ENCODE measurements around the gene FGF21. TPM values are rescaled to one million over a fixed set of nuclear protein-coding genes. Genes with fewer than 3 reads are reported as not detected.
A peak's percentile ranks its signal among the peaks of the same experiment; 100 is the strongest.

The FGF21 gene
- total RNA-seq, 1 donor from 2014 or later = not detected

DNA sequence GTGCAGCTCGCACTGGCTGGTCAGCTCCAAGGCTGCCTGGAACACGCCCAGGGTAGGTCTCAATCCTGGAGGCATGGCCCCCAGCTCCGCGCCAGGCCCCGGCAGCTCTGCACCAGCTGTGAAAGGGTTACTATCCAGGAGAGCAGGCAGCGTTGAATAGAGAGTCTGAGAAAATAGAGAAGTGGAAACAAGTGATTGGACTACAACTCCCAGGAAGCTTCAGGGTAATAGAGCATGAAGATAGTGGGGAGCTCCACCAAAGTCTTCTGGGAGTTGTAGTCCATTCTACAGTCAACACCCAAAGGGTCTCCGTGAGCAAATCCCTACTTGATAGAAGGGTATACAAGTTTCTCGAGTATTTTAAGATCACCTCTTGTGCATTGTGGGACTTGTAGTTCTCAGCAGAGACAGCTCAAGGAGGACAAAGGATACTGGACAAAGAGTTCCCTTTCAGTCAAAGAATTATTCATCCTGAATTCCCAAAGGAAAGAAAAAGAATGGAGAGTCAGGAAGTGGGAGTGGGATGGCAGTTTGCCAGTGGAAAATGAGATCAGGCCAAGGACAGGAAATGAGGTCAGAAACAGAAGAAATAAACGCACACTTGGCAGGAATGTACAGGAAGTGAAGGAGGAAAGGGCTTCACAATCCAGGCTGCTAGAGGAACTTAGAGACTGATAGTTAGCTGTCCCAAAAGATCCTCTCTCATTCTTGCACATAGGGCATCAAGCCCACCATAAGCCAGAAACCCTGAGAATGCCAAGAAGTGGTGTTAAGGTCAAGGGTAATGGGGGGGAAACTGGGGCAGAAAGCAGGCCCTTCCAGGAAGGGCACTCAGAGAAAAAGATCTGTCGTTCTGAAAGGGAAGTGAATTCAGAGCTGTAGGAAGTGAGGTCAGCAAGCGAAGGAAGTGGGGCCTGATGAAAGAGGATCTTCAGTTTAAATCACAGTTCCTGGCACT, 30.2 kb upstream of the FGF21 start:
- H3K4me3 ChIP-seq = peak overlapping the region; percentile 14
- H3K36me3 ChIP-seq = peaks cover 13% of the 10 kb centered on the region
- H3K27me3 ChIP-seq (ENCODE audit: low read depth) = no peaks in the 10 kb centered on the region
- peak; percentile 52 for DNase-seq
- H3K4me1 ChIP-seq = peaks cover 78% of the 10 kb centered on the region
- H3K9me3 ChIP-seq (replicated peaks) = no peaks in the 10 kb centered on the region
- peak overlapping the region; percentile 84 for H3K27ac ChIP-seq (replicated peaks)
- intact Hi-C loops (cut with micrococcal nuclease) = no loop called here
- TF ChIP-seq, protein P1, sequence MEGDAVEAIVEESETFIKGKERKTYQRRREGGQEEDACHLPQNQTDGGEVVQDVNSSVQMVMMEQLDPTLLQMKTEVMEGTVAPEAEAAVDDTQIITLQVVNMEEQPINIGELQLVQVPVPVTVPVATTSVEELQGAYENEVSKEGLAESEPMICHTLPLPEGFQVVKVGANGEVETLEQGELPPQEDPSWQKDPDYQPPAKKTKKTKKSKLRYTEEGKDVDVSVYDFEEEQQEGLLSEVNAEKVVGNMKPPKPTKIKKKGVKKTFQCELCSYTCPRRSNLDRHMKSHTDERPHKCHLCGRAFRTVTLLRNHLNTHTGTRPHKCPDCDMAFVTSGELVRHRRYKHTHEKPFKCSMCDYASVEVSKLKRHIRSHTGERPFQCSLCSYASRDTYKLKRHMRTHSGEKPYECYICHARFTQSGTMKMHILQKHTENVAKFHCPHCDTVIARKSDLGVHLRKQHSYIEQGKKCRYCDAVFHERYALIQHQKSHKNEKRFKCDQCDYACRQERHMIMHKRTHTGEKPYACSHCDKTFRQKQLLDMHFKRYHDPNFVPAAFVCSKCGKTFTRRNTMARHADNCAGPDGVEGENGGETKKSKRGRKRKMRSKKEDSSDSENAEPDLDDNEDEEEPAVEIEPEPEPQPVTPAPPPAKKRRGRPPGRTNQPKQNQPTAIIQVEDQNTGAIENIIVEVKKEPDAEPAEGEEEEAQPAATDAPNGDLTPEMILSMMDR (IDR thresholded peaks at IDR 0.05; ENCODE audit: borderline replicate concordance) = no peak

DNA sequence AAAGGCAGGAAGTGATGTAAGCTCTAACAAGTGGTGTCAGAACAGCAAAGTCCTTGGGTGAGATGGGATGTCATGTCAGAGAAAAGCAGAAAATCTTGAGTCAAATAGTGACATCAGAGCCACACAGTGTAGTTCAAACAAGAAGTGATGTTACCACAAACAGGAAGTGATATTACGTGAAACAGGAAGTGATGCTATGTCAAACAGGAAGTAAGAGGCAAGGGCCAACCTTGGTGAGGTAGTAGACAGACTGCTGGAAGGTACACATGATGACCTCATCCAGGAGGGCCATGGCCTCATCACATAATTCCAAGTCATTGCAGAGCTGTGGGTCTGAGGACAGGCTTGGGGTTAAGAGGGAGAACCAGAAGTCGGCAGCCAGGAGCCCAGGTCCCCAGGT, 28.8 kb upstream of the FGF21 start:
- no peak for DNase-seq
- Histone ChIP-seq H3K27ac (replicated peaks) (peak overlapping the region; percentile 84), H3K4me3 (no peak overlapping the region), H3K4me1 (peaks cover 69% of the 10 kb centered on the region), H3K27me3 (ENCODE audit: low read depth) (no peaks in the 10 kb centered on the region), H3K9me3 (replicated peaks) (no peaks in the 10 kb centered on the region), H3K36me3 (peaks cover 22% of the 10 kb centered on the region)
- TF ChIP-seq, protein P1 (IDR thresholded peaks at IDR 0.05; ENCODE audit: borderline replicate concordance) = no peak
- intact Hi-C loops (cut with micrococcal nuclease) = no loop called here

DNA sequence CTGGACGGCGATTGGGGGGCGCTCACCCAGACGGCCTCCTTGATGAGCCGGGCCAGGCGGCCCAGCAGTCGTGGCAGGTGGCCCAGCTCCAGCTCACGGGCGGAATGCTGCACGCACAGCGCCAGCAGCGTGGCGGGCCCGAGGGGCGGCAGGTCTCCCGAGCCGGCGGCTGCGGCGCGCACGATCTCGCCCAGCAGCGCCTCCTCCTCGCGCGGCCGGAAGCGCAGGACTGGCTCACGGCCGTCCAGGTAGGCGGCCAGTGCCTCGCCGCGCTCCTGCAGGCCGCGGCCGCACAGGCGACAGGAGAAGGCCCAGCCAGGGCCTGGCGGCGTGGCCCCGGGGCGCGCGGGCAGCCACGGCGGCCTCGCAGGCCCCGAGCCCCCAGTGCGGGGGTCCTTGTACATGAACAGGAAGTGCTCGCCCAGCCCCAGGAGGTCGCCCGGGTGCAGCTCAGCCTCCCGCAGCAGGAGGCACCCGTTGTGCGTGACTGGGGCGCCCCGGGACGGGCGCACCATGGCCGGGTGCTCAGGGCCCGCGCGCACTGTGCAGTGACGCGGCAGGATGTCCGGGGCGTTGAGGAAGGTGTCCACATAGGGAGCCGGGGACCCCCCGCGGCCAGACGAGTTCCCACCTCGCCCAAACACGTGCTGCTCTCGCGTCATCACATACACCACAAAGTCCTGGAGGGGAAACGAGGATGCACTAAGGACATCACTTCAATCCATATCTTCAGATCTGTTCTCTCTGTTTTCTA, 26.2 kb upstream of the FGF21 start:
- Histone ChIP-seq H3K27me3 (ENCODE audit: low read depth) (no peaks in the 10 kb centered on the region), H3K9me3 (replicated peaks) (no peaks in the 10 kb centered on the region), H3K27ac (replicated peaks) (peak overlapping the region; percentile 23), H3K4me3 (peak overlapping the region; percentile 30), H3K4me1 (peaks cover 48% of the 10 kb centered on the region), H3K36me3 (peaks cover 25% of the 10 kb centered on the region)
- TF ChIP-seq, protein P1 (IDR thresholded peaks at IDR 0.05; ENCODE audit: borderline replicate concordance) = no peak
- no peak for DNase-seq
- intact Hi-C loops (cut with micrococcal nuclease) = no loop called here

DNA sequence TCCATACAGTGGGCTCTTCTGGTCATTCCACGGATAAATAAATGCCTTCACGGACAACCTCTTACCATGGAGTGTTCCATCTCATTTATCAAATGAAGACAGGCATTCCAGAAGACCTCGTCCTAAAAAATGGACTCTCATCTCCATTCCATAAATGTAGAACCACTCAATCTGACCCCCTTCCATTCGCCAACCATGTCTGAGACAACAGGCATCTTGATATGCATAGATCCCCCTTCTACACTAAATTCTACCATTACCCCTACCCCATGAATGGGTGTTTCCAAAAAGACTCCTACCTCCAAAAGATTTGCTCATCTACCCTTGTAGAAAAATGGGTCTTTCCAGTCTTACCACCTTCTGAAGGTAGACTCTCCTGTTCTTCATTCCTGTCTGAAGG, 23.9 kb upstream of the FGF21 start:
- peaks cover 32% of the 10 kb centered on the region for H3K36me3 ChIP-seq
- no peak overlapping the region for H3K4me3 ChIP-seq
- intact Hi-C loops (cut with micrococcal nuclease) = no loop called here
- TF ChIP-seq, protein P1 (IDR thresholded peaks at IDR 0.05; ENCODE audit: borderline replicate concordance) = no peak
- no peak overlapping the region for H3K27ac ChIP-seq (replicated peaks)
- no peaks in the 10 kb centered on the region for H3K27me3 ChIP-seq (ENCODE audit: low read depth)
- no peaks in the 10 kb centered on the region for H3K9me3 ChIP-seq (replicated peaks)
- peaks cover 30% of the 10 kb centered on the region for H3K4me1 ChIP-seq
- DNase-seq = no peak

DNA sequence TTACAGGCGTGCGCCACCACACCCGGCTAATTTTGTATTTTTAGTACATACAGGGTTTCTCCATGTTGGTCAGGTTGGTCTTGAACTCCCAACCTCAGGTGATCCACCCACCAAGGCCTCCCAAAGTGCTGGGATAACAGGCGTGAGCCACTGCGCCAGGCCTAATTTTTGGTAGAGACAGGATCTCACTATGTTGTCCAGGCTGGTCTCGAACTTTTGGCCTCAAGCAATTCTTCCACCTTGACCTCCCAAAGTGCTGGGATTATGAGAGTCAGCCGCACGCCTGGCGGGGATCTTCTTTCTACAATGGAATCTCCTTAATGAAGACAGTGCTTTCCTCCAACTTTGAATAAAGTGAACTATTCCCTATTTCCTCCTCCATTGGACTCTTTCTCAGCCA, 20.7 kb upstream of the FGF21 start:
- peaks cover 29% of the 10 kb centered on the region for H3K36me3 ChIP-seq
- TF ChIP-seq, protein P1 (IDR thresholded peaks at IDR 0.05; ENCODE audit: borderline replicate concordance) = no peak
- no peak for DNase-seq
- intact Hi-C loops (cut with micrococcal nuclease) = no loop called here
- no peak overlapping the region for H3K4me3 ChIP-seq
- H3K27me3 ChIP-seq (ENCODE audit: low read depth) = no peaks in the 10 kb centered on the region
- H3K27ac ChIP-seq (replicated peaks) = no peak overlapping the region
- no peaks in the 10 kb centered on the region for H3K9me3 ChIP-seq (replicated peaks)
- peaks cover 31% of the 10 kb centered on the region for H3K4me1 ChIP-seq

Data from left ventricle myocardium inferior (tissue), 1 donor.